Measurements from ENCODE around the gene DUOXA2. TPM values are rescaled to one million over a fixed set of nuclear protein-coding genes. Genes with fewer than 3 reads are reported as not detected.

DUOXA2 gene
- total RNA-seq, 4 donors from 2014 or later: 0.49 to 0.62 TPM; not detected in 2

DNA sequence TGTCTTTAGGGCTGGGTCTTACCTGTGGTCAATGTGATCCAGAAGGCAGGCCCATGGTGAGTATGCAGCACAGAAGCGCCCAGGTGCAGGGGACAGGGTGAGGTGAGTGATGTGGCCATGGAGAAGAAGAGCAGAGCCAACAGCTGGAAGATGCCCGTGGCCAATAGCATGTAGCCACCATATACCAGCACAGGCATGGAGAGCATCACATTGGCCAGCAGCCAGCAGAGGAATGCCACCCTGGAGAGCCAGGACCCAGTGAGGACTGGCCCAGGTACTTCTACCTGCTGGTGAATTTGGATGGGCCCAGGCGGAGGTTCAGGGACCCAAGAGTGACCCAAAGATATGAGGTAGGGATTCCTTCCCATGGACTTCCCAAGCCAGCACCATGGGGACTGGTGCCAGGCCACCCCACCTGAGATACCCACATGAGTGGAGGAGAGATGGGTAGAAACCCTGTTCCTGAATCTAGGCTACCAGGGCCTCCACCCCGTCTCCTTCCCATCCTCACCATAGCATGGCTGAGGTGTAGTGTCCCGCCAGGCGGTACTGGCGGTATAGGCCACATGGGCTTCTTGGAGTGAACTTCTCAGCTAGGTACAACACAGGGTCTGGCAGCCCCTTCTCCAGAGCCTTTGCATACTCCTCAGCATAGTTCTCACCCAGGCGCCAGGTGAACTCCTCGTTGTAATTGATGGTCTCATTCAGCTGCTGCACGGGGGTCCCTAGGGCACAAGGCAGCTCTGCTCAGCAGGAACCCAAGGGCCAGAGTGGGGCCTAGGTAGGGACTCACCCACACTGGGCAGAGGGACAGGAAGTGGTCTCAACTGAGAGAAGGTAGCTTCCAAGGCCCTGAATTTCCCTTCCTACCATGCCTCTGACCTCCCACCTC, 6.2 kb downstream of the DUOXA2 start:
- 89 to 96% methylated on average over 3 to 4 of the region's 10 CpGs for WGBS, 2 donors (ENCODE audit: low coverage in 1 of 2)
- H3K4me3 ChIP-seq: no peak overlapping the region
- H3K36me3 ChIP-seq: no peaks in the 10 kb centered on the region
- TF ChIP-seq CTCF (IDR thresholded peaks at IDR 0.05) (no peak), POLR2AphosphoS5 (IDR thresholded peaks at IDR 0.05) (no peak), EP300 (IDR thresholded peaks at IDR 0.05) (no peak), POLR2A (IDR thresholded peaks at IDR 0.05) (no peak)
- no peak overlapping the region for H3K27ac ChIP-seq
- no peaks in the 10 kb centered on the region for H3K9me3 ChIP-seq
- peaks cover 97% of the 10 kb centered on the region for H3K27me3 ChIP-seq
- H3K4me1 ChIP-seq: peaks cover 0 to 21% (median 12%) of the 10 kb centered on the region in 3 donors
- ATAC-seq: no peak

- peaks cover 97% of the 10 kb centered on the region for H3K27me3 ChIP-seq
- WGBS, 2 donors (ENCODE audit: low coverage in 1 of 2): 67 to 100% methylated on average over 1 of the region's 3 CpGs
- TF ChIP-seq CTCF (IDR thresholded peaks at IDR 0.05) (no peak), POLR2AphosphoS5 (IDR thresholded peaks at IDR 0.05) (no peak), POLR2A (IDR thresholded peaks at IDR 0.05) (no peak), EP300 (IDR thresholded peaks at IDR 0.05) (no peak)
These were observed 6.9 kb downstream of the DUOXA2 start for GRCh38 chr15:45121020-45121419.

GRCh38 chr15:45121706-45122417, 7.7 kb downstream of the DUOXA2 start:
- WGBS, 2 donors (ENCODE audit: low coverage in 1 of 2): 45 to 65% methylated on average over 5 to 8 of the region's 9 CpGs
- Histone ChIP-seq H3K4me1 (peaks cover 0 to 13% (median 7%) of the 10 kb centered on the region in 3 donors), H3K9me3 (no peaks in the 10 kb centered on the region), H3K36me3 (no peaks in the 10 kb centered on the region), H3K4me3 (no peak overlapping the region), H3K27ac (no peak overlapping the region), H3K27me3 (peaks cover 97% of the 10 kb centered on the region)
- ATAC-seq: no peak
- no peak for TF ChIP-seq POLR2A (IDR thresholded peaks at IDR 0.05)
- TF ChIP-seq POLR2AphosphoS5 (IDR thresholded peaks at IDR 0.05): no peak
- TF ChIP-seq EP300 (IDR thresholded peaks at IDR 0.05): no peak

More at GRCh38 chr15:45121020-45121419, 6.9 kb downstream of the DUOXA2 start:
- no peaks in the 10 kb centered on the region for H3K36me3 ChIP-seq
- no peak for ATAC-seq
- H3K27ac ChIP-seq: no peak overlapping the region
- peaks cover 0 to 21% (median 12%) of the 10 kb centered on the region in 3 donors for H3K4me1 ChIP-seq
- no peaks in the 10 kb centered on the region for H3K9me3 ChIP-seq
- no peak overlapping the region for H3K4me3 ChIP-seq

GRCh38 chr15:45122719-45123118, 8.6 kb downstream of the DUOXA2 start:
- peaks cover 96% of the 10 kb centered on the region for H3K27me3 ChIP-seq
- WGBS, 2 donors (ENCODE audit: low coverage in 1 of 2): 100% methylated on average over 1 of the region's 7 CpGs; no CpG with 5 or more reads in 1 of the 2 donors
- H3K4me3 ChIP-seq: no peak overlapping the region
- peaks cover 0 to 5% (median 2%) of the 10 kb centered on the region in 3 donors for H3K4me1 ChIP-seq
- no peak for TF ChIP-seq POLR2A (IDR thresholded peaks at IDR 0.05)
- TF ChIP-seq POLR2AphosphoS5 (IDR thresholded peaks at IDR 0.05): no peak
- no peak for TF ChIP-seq EP300 (IDR thresholded peaks at IDR 0.05)
- no peak for TF ChIP-seq CTCF (IDR thresholded peaks at IDR 0.05)
- no peak for ATAC-seq
- H3K36me3 ChIP-seq: no peaks in the 10 kb centered on the region
- no peaks in the 10 kb centered on the region for H3K9me3 ChIP-seq
- no peak overlapping the region for H3K27ac ChIP-seq

DNA sequence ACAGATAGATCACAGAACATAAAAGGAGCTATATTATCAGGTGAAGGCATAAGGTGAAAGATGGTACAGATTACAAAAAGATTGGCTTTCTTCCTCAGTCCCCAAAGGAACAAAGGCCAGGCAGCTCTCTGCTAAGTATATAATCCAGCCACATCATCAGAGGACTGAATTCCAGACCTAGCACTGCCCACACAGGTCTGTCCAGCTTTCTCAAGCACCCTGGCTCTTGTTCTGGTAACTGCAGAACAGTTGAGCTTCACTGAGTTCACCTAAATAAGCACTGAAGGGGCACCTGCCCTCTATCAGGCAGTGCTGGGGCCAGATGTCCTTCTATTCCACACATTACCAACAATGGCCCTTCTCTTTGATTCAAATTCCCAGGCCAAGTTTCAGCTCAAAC, 9.3 kb downstream of the DUOXA2 start:
- Histone ChIP-seq H3K36me3 (no peaks in the 10 kb centered on the region), H3K4me1 (no peaks in the 10 kb centered on the region), H3K27ac (no peak overlapping the region), H3K4me3 (no peak overlapping the region), H3K9me3 (no peaks in the 10 kb centered on the region), H3K27me3 (peaks cover 96% of the 10 kb centered on the region)
- no peak for ATAC-seq
- TF ChIP-seq CTCF (IDR thresholded peaks at IDR 0.05) (no peak), POLR2AphosphoS5 (IDR thresholded peaks at IDR 0.05) (no peak), POLR2A (IDR thresholded peaks at IDR 0.05) (no peak), EP300 (IDR thresholded peaks at IDR 0.05) (no peak)

All from gastroesophageal sphincter (tissue), 4 donors.